Smooth muscle cell of the brain vasculature (primary cell): Measurements from ENCODE around the gene REEP6.
A peak's percentile ranks its signal among the peaks of the same experiment; 100 is the strongest.
"Not testable (repeated sequence)": the region's sequence is repeated elsewhere in the genome, so short reads cannot be mapped to it uniquely, and the experiment has no call there.

Experiments used
- DNase-seq: peaks from one replicate; pipeline ENCODE4 v3.0.0-alpha.2; 2012; ENCODE audit warnings: low read depth, low spot score

REEP6 gene

DNA sequence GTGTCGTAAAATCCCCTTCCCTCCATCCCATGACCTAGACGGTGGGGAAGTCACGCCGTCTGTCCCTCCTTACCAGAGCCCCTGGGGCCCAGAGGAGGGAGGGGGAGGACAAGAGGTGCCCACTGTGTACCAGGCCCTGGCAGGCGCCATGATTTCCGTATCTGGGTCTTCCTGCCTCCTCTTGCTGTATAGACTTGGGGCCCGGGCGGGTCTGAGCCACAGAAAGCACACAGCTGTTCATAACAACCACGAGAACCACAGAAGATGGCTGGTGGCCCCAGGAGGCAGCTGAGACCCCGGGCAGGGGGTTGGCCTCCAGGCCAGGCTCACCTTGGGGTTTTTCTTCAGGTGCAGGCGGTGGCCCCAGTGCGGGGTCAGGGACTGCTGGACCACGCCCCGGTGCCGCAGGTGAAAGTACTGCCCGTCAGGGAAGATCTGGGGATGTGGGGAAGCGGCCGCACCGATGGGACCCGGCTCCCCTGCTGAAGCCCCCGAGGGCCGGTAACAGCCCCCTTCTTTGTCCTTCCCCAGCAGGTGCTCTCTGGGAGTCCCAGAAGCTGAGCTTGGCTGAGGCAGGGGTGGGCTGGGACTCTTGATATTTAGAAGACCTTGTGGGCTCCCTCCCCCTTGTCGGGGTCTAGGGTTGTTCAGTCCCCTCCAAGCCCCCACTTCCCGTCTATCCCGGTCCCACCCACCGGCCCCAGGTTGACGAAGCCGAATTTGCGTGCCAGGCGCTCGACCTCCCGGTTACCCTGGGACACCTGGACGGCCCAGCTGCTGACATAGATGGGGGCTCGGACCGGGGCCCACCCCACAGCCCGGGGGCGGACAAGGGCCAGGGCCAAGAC lies 1.3 kb upstream of the REEP6 start:
- DNase-seq: no peak

DNA sequence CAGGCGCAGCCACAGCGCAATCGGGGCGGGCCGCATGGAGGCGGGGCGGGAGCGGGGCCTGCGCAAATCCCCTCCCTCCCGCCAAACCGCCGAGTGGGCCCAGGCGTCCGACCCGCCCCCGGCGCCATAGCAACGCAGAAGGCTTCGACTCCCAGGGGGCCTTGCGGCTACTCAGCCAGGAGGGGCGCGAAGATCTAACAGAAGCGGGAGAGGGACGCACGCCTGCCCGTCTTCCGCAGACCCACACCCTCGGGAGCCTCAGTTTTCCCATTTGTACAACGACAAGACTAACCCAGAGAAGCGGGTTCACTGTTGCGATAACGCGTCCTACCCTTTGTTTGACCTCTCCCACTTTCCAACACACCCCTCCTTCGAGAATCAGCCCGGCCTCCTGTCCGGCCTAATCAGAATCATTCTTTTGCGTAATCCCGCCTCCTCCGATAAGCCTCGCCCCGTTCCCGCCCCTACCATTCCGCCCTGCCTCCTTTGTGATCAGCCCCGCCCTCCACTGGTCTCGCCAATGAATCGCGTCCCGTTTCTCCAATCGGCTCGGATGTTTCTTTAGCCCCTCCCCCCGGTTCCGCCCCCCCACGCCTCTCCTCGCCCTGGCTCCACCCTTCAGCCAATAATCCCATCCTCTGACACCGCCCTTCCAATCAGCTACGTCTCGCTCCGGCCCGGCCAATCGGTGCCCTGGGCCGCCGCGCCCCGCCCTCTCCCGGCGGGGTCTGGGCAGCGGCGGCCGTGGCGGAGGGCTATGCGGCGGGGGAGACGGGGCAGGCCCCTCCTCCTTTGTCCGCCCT lies 469 bp upstream of the REEP6 start, which contains the start of gene PCSK4:
Gene PCSK4 (minus strand): TSS at position 40 of the 803 bp plus-strand sequence. CDS start 4 bp downstream, at position 36.
- DNase-seq: peak; percentile 97

DNA sequence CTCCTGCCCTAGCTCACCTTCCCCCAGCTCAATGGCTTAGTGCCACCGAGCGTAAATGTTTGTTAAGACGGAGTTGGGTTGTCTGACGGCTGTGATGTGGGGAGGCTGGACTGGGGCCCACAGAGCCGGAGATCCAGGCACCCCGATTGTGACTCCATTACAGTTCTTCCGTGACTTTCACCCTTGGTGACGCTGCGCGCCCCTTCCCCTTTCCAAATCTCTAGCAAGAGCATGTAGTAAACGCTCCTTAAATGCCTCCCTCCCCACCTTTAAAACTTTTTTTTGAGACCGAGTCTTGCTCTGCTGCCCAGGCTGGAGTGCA lies 829 bp downstream of the REEP6 start:
- no peak for DNase-seq

DNA sequence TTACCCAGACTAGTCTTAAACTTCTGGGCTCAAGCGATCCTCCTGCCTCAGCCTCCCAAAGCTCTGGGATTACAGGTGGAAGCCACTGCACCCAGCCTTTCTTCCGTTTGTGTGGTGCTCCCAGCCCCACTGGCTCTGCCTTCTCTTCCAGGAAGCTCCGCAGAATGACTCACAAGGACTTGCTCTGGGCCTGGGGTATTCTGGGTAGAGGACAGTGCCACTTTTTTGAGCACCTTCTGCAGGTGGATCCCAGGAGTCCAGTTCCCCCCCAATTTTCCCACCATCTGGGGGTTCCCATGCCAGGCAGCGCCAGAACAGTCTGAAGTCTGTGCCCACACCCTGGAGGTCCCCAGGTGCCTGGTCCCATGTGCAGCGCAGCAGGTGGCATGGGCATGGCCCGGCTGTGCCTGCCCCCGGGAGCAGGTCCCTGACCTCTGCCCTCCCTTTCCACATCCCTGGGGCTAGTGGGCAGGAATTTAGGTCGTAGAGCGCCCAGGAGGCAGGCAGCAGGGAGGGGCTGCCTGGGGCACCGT lies 1.6 kb downstream of the REEP6 start:
- no peak for DNase-seq

DNA sequence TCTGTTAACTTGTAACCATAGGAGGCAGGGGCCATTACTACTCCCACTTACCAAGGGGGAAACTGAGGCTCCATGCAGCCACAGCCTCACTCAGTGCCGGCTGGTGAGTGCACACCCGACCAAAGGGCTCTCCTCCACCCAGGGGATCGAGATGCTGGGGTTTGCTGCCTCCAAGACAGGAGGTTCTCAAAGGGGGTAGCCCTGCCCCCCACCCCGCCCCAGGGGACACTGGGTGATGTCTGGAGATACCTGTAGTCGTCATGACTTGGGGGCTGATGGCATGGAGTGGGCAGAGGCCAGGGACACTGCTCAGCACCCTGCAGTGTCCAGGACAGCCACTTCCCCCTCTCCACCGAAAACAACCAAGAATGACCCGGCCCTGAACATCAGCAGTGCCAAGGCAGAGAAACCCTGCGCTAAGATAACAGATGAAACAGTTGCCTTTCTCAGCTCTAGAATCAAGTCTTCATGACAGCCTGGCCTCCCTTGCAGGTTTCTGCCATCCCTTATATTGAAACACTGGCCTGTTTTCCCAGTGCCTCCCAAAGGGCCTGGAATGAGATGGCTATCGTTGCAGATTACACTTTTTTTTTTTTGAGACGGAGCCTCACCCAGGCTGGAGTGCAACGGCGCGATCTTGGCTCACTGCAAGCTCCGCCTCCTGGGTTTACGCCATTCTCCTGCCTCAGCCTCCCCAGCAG lies 3.3 kb downstream of the REEP6 start:
- DNase-seq: no peak

DNA sequence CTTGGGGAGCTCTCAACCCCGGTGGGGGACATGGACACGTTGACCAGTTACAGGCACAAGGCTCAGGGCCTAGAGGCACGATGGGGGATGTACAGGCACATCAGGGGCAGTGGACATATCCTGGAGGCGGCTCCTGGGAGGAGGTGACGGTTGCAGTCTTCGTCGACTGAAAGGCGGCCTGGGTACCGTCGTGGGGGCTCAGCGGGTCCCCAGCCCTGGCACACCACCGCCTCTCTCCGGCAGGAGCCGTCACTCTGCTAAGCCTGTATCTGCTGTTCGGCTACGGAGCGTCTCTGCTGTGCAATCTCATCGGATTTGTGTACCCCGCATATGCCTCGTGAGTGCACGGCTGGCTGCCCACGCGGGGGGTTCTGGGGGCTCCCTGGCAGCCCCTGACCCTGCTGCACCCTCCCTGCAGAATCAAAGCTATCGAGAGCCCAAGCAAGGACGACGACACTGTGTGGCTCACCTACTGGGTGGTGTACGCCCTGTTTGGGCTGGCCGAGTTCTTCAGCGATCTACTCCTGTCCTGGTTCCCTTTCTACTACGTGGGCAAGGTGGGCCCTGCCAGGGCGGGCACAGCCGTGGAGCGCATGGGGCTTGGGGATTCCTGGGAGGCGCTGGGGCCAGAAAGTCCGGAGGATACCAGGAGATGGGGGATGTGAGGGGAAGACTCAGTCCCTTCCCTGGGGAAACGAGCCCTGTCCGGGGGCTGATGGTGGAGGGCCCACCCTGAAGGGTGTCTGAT lies 4.2 kb downstream of the REEP6 start:
- DNase-seq: no peak

DNA sequence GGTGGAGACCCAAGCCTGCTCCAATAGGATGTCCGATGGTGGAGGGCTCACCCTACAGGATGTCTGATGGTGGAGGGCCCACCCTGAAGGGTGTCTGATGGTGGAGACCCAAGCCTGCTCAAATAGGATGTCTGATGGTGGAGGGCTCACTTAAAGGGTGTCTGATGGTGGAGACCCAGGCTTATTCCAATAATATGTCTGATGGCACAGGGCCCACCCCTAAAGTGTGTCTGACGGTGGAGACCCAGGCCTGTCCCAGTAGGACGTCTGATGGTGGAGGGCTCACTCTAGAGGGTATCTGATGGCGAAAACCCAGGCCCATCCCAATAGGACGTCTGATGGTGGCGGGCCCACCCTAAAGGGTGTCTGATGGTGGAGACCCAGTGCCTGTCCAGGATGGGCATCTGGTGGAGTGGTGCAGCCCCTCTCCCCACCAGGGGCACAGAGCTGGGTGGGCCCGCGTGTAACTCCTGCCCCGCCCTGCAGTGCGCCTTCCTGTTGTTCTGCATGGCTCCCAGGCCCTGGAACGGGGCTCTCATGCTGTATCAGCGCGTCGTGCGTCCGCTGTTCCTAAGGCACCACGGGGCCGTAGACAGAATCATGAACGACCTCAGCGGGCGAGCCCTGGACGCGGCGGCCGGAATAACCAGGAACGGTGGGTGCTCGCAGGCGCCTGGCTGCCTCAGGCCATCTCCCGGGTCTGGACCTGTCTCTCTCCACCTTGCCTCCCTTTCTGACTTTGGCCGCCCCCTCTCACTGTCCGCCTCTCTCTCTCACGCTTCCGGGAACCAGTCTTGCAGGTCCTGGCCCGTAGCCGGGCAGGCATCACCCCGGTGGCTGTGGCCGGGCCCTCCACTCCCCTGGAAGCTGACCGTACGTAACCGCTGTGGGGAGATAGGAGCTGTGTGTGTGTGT lies 5.1 kb downstream of the REEP6 start:
- DNase-seq: no peak

DNA sequence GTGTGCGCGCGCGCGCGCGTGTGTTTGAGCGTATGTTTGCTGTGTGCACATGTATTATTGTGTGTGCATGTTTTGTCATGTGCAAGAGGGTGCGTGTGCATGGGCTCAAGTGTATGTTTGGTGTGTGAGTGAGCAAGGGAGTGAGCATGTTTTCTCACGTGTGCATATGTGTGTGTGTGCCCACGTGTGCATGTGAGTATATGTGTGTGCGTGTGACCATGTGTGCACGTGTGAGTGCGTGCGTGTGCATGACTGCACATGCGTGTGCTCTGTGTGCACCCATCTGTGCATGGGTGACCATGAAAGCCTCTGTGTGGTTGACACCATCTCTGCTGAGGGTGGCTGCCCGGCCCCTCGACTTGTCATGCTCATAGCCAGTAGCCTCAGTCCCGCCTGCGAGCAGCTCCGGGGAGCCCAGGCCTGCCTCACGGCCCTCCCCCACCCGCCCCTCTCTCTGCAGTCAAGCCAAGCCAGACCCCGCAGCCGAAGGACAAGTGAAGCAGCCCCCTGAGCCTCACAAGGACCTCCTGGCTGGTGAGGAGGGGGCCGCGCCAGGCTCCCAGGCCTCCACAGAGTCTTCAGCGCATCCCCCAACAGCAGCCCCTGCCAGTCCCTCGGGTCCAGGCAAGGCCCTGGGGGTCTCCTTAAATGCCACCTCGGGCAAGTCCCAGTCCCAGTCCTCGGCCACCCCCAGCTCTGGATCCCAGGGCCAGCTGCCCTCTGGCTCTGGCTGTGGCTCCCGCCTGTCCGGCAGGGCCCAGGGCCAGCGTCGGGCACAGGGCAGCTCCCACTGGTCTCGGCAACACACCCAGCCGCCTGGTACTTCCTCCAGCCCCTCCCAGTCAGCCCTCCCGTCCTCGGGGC lies 6.0 kb downstream of the REEP6 start:
- no peak for DNase-seq

DNA sequence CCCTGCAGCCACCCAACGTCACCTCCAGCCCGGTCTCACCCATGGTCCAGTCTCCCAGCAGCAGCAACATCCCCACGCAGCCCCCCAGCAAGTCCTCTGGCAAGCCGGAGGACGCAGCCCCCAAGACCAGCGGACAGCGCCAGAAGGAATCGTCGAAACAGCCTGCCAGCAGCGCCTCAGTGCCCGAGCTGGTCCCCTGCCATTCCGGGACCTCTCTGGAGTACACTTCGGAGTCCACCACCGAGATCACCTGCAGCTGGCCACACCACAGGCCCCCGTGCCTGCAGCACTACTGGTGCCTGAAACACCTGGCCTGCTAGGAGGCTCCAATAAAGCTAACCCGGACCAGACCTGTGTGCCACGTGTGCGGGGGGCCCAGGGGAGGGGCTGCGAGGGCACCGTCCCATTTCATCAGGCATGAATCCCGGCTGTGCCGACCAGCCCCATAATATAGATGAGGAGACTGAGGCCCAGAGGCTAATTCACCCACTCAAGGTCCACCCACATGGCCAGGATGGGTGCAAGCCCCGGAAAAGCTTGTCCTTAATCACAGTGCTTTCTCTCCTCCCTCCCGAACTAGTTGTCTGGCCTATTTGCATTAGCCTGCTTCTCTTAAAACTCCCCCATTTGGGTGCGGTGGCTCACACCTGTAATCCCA lies 6.7 kb downstream of the REEP6 start:
- no peak for DNase-seq

DNA sequence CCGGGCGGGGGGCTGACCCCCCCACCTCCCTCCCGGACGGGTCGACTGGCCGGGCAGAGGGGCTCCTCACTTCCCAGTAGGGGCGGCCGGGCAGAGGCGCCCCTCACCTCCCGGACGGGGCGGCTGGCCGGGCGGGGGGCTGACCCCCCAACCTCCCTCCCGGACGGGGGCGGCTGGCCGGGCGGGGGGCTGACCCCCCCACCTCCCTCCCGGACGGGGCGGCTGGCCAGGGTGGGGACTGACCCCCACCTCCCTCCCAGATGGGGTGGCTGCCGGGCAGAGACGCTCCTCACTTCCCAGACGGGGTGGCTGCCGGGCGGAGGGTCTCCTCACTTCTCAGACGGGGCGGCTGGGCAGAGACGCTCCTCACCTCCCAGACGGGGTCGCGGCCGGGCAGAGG lies 8.2 kb downstream of the REEP6 start:
- DNase-seq: not testable (repeated sequence)

DNA sequence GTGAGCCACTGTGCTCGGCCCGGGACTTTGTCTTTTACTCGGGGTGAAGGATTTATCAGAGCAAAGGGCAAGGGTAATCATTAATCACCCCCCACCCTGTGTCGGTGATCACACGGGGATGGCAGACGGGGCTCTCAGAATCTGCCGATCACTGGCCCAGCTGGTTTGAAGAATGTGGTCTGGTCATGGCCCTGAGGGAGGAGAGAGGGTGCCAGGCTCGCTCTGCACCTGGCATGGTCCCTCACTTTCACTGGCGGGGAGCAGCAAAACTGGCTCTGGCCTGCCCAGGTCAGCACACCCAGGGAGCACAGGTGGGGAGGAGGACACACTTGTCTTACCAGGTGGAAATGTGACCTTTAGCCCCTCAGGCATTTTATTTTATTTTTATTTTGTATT lies 10.2 kb downstream of the REEP6 start:
- no peak for DNase-seq

DNA sequence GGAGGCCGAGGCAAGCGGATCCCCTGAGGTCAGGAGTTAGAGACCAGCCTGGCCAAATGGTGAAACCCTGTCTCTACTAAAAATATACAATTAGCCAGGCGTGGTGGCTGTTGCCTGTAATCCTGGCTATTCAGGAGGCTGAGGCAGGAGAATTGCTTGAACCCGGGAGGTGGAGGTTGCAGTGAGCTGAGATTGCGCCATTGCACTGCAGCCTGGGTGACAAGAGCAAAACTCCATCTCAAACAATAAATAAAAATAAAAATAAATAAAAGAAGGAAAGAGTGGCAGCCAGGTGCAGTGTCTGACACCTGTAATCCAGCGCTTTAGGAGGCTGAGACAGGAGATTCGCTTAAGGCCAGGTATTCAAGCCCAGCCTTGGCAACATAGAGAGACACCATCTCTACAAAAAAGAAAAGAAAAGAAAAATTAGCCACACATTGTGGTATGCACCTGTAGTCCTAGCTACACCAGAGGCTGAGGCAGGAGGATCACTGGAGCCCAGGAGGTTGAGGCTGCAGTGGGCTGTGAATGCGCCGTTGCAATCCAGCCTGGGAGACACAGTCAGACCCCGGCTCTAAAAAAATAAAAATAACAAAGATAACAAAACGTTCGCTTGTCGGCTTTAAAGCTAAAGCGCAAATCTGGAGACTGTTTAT lies 11.6 kb downstream of the REEP6 start:
- no peak for DNase-seq

DNA sequence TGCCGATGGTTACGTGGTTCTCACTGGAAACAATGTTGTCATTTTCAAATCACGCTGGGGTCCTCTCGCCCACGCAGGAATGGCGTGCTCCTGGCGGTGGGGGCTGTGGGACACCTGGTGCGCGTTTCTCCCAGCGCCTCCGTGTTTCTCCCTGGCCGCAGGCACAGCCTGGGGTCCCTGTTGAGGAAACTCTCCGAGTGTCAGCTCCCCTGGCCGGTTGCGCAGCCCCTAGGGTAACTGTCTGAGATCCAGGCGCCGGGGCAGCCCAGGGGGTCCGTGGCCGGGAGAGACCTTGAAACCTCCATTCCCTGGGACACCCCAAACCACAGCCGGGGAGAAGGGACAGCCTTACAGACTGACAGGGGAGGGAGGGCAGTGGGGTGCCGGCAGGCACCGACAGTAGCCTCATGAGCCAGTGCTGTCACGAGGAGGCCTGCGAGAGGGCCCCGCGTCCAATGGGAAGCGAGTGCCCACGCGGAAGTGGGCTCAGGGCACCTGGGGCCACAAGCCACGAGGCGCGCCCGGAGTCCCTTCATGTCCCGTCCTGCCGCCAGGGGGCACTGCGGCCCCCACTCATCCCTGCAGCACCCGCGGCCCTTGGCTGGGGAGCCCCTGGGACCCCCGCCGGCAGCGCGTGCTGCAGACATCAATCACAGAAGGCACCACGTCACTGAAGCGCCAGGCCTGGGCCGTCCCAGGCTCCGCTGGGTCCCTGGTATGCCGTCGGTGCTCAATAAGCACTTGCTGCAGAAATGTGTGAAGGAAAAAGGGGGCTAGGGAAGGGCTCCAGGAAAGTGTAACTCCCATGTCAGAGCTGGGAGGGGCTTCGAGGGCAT lies 12.3 kb downstream of the REEP6 start:
- DNase-seq: no peak

DNA sequence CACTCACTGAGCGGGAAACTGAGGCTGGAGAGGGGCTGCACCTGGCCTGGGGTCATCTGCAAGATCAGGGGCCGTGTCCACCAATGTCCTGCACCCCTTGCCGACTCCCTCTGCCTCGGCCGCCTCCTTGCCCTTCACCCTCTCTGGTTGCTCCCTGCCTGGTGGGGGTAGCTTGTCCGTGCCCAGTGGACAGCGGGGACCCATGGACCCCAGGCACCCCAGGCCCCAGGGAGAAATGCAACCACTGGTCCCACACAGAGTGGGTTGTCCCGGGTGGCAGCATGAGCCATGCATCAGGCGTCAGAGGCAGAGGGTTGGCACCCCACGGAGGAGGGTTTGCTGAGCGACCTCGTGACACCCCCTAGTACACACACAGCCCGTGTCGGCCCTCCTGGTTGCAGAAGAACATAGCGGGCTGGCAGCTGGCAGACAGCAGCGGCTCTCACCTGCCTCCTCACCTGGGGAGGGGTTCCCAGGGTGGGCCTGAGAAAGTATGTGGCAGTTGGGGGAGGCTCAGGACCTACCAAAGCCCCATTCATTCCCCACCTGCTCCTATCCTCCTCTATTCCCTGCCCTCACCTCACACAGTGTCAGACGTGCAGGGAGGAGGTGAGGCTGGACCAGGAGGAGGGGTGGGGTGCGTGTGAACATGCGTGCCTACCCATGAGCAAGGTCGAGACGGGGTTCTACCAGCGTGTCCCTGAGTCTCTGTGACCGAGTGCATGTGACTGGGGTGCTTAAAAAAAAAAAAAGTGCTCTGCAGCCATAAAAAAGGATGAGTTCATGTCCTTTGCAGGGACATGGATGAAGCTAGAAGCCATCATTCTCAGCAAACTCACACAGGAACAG lies 13.2 kb downstream of the REEP6 start:
- DNase-seq: no peak

DNA sequence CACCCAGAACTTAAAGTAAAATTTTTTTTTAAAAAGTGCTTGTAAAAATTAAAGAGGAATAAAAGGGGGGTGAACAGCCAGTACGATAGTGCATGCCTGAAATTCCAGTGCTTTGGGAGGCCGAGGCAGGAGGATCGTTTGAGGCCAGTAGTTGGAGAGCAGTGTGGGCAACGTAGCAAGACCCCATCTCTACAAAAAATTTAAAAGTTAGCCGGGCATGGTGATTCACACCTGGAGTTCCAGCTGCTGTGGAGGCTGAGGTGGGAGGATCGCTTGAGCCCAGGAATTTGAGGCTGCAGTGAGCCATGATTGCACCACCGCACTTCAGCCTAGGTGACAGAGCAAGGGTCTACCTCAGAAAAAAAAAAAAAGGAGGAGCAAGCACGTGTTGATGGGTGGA lies 14.0 kb downstream of the REEP6 start:
- no peak for DNase-seq
